Natural killer cell treated with Interleukin-12 subunit alpha and Interleukin-12 subunit beta and Interleukin-15 and Interleukin-18, amount 100 ng/mL, for 72 hours (primary cell): ENCODE data around the gene KIF6. TPM values are rescaled to one million over a fixed set of nuclear protein-coding genes. Genes with fewer than 3 reads are reported as not detected.

Experiments used
- ATAC-seq, 2 donors: fragments of 150-1000 bp; cut with Tn5 transposase in 1 of 2; sonication (Bioruptor Pico), chemical (Tn5 transposase) in 1 of 2; 2 replicates each; pipeline ENCODE4 v1.10.0; 2021
- DNase-seq: peaks from one replicate; pipeline ENCODE4 v3.0.0; 2022; ENCODE audit warnings: low spot score
- H3K27ac Mint-ChIP-seq, 2 donors: 1 replicate in 1 of 2; 2 replicates in 1 of 2; pipeline ENCODE4 v1.8.0; 2022; ENCODE audit warnings: mixed read lengths in 2 of 2, mild to moderate bottlenecking in 1 of 2, moderate library complexity in 1 of 2
- H3K27me3 Mint-ChIP-seq, 2 donors: 1 replicate in 1 of 2; 2 replicates in 1 of 2; pipeline ENCODE4 v1.8.0; 2022; ENCODE audit warnings: mixed read lengths in 2 of 2
- H3K36me3 Mint-ChIP-seq: one replicate; pipeline ENCODE4 v1.8.0; 2022; ENCODE audit warnings: mixed read lengths
- H3K4me1 Mint-ChIP-seq, 2 donors: 1 replicate in 1 of 2; 2 replicates in 1 of 2; pipeline ENCODE4 v1.8.0; 2022; ENCODE audit warnings: low read depth in 2 of 2, mixed read lengths in 2 of 2, mild to moderate bottlenecking in 1 of 2
- H3K4me3 Mint-ChIP-seq: one replicate; pipeline ENCODE4 v1.8.0; 2022; ENCODE audit warnings: mixed read lengths
- H3K9me3 Mint-ChIP-seq: 2 replicates; pipeline ENCODE4 v1.8.0; 2022; ENCODE audit warnings: mixed read lengths
- total RNA-seq, 2 donors: library from RNA; stranded (reverse); gene quantifications; one replicate each; pipeline ENCODE4 v1.2.3, GENCODE V29; 2022

Gene KIF6
- total RNA-seq, 2 donors from 2014 or later = not detected

- Mint-ChIP-seq H3K36me3 (no peaks in the 10 kb centered on the region), H3K9me3 (no peaks in the 10 kb centered on the region), H3K27ac (no peak overlapping the region), H3K4me1 (peaks cover 0 to 5% of the 10 kb centered on the region in 2 donors), H3K27me3 (peaks cover 0 to 5% of the 10 kb centered on the region in 2 donors), H3K4me3 (no peak overlapping the region)
- ATAC-seq (no peak), DNase-seq (no peak)
Observed at GRCh38 chr6:39350723-39351505, 374.3 kb downstream of the KIF6 start.

DNA sequence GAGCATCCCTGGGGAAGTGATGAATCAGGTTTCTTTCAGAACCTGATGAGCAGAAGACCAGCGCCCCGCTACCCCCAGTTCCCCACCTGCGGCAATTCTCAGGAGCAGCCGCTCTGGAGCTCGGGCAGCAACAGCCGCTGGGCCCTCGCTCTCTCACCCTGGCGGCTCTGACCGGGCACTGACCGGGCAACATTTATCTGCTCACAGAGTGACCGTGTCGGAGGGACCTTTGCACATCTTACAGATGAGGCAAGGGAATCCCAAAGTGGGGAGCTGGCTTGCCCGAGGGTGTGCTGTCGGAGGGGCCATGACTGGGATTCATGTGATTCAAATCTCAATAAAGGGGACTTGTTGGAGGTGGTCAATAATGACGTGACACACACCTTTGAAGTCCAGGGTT is 376.5 kb downstream of the KIF6 start:
- H3K4me1 Mint-ChIP-seq = peaks cover 7 to 11% of the 10 kb centered on the region in 2 donors

DNA sequence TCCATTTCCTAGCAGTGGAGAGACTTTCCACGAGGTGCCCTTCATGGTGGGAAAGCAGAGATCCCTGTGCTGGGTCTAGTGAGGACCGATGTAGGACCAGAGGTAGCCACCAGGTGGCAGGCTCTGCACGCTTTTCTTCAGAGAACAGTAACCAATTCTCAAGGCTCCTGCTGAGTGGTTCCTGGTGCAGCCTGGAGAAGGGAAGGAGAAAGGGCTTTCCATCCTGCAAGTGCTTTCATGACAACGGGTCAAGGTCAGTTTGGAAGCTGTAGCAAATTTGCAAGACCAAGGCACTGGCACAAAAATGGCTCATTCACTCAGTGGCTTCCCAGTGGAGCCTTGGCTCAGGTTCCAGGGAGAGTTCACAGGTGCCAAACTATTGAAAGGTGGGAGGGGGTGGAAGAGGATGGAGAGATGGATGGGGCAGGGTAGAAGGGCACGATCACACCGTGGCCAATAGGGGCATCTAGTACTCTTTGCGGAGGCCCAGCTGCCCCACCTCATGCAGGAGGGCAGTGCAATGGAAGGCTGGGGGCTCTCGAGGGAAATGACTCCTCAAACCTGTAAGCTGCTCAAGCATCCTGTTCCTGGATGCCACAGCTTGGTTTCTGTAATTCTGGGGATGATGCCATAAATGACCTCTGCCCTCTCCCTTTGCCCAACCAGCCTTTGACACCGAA is 377.2 kb downstream of the KIF6 start:
- H3K4me3 Mint-ChIP-seq = no peak overlapping the region
- H3K36me3 Mint-ChIP-seq = no peaks in the 10 kb centered on the region
- DNase-seq (peak; percentile 74), ATAC-seq (peak; percentile 64 to 66)
- no peaks in the 10 kb centered on the region for H3K27me3 Mint-ChIP-seq
- H3K27ac Mint-ChIP-seq = peak overlapping the region in 1 of 2 donors; percentile 15
- H3K4me1 Mint-ChIP-seq = peaks cover 9 to 14% of the 10 kb centered on the region in 2 donors
- H3K9me3 Mint-ChIP-seq = no peaks in the 10 kb centered on the region

More for the DNA sequence above, 376.5 kb downstream of the KIF6 start:
- no peaks in the 10 kb centered on the region for H3K9me3 Mint-ChIP-seq
- ATAC-seq (no peak), DNase-seq (no peak)
- H3K36me3 Mint-ChIP-seq = no peaks in the 10 kb centered on the region
- H3K27ac Mint-ChIP-seq = no peak overlapping the region
- no peak overlapping the region for H3K4me3 Mint-ChIP-seq
- peaks cover 0 to 5% of the 10 kb centered on the region in 2 donors for H3K27me3 Mint-ChIP-seq

DNA sequence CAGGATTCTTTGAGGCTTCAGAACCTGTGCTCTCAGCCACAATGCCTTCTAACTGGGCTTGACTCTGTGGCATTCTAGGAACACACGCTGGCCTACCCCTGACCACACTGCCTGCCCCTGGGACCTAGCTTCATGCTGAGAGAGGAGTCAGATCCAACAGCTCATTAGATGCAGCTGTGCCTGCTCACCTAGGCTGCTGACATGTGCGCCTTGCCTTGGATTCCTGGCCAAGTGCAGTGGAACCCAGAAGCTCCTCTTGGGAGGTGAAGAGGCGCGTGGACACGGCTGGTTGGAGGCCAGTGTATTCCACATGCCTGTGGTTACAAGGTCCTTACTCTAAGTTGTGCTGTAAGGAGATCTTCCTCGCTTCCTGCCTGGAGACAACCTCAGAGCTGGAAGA is 378.0 kb downstream of the KIF6 start:
- DNase-seq (no peak), ATAC-seq (no peak)
- Mint-ChIP-seq H3K27me3 (no peaks in the 10 kb centered on the region), H3K9me3 (no peaks in the 10 kb centered on the region), H3K4me3 (no peak overlapping the region), H3K4me1 (peaks cover 9 to 18% of the 10 kb centered on the region in 2 donors), H3K36me3 (no peaks in the 10 kb centered on the region), H3K27ac (no peak overlapping the region)

DNA sequence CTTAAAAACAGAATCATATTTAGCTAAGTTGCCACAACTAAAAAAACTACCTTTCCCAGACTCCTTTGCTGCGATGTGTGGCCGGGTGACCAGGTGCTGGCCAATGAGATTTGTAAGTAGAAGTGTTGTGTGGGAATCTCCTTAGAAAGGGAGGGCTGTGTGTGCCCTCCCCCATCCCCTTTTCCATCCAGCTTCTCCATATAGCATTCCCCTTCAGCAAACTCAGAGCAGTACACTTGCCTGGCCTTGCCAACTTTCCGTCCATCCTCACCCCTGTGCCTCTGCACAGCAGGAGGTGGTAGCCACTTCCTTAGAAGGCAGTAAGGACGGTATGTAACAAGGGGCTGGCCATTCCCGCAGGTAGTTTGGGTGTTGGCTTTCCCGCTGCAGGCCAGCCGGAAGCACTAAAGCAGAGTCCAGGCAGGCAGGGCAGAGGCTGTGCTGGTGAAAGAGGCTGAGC is 380.4 kb downstream of the KIF6 start:
- Mint-ChIP-seq H3K27me3 (no peaks in the 10 kb centered on the region), H3K4me3 (no peak overlapping the region), H3K4me1 (peaks cover 9 to 18% of the 10 kb centered on the region in 2 donors), H3K27ac (no peak overlapping the region), H3K36me3 (no peaks in the 10 kb centered on the region), H3K9me3 (no peaks in the 10 kb centered on the region)
- DNase-seq (no peak), ATAC-seq (no peak)

GRCh38 chr6:39343396-39343870 is 381.8 kb downstream of the KIF6 start:
- Mint-ChIP-seq H3K36me3 (no peaks in the 10 kb centered on the region), H3K9me3 (no peaks in the 10 kb centered on the region), H3K27ac (peak overlapping the region in 1 of 2 donors; percentile 59), H3K27me3 (no peaks in the 10 kb centered on the region), H3K4me3 (no peak overlapping the region), H3K4me1 (peaks cover 9 to 25% of the 10 kb centered on the region in 2 donors)
- DNase-seq = no peak
- no peak for ATAC-seq

DNA sequence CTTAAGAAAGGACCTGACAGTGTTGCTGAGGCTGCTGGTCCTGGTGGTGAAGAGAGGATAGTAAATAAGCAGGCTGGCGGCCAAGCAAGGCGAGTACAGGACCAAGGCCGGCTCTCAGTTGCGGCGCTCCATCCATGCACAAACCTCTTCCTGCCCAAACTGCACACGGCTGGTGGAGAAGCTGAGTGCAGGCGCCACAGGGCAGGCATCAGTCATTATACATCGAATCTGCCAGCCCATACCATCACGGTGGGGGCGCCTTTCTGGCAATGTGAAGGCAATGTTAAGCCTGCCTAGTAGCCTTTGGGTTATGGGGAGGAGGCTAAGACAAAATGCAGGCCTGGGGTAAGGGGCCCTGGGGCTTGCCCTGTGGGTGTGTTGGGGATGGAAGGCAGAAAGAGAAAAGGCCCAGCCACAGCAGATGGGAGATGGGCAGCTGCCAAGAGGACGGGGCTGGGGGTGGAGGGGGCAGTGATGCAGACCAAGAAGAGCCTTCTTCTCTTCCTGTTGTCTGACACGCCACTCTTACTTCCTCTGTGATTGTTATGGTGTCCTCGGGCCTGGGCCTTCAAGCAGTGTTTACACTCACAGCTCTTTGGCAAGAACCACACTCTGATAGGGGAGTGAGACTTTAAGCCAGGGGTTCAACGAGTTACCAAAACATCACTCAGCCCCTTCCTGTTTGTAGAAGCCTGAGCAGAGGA is 382.4 kb downstream of the KIF6 start:
- Mint-ChIP-seq H3K9me3 (no peaks in the 10 kb centered on the region), H3K4me3 (no peak overlapping the region), H3K4me1 (peaks cover 15 to 28% of the 10 kb centered on the region in 2 donors), H3K27ac (peak overlapping the region in 1 of 2 donors; percentile 59), H3K27me3 (no peaks in the 10 kb centered on the region), H3K36me3 (no peaks in the 10 kb centered on the region)
- ATAC-seq (peak; percentile 39 to 49), DNase-seq (no peak)

GRCh38 chr6:39341937-39342336 is 383.3 kb downstream of the KIF6 start:
- Mint-ChIP-seq H3K27me3 (no peaks in the 10 kb centered on the region), H3K4me1 (peaks cover 24 to 35% of the 10 kb centered on the region in 2 donors), H3K9me3 (no peaks in the 10 kb centered on the region), H3K36me3 (no peaks in the 10 kb centered on the region), H3K4me3 (no peak overlapping the region), H3K27ac (no peak overlapping the region)
- ATAC-seq = no peak
- DNase-seq = no peak

DNA sequence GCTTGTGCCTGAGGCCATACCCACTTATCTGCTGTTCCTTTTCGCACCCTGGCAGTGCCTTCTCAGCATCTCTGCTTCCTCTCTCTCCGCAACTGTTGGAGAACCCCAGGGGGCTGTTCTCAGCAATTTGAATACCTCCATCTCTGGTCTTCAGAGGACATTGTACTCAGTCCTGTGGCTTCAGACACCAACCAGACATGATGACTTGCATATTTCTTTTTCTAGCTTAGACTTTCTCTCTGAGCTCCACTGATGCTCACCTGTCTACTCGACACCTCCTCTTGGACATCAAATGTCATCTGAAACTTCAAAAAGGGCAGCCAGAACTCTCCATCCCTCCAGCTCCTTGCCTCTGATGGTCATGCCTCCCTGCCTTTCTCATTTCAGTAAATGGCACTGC is 383.9 kb downstream of the KIF6 start:
- ATAC-seq (no peak), DNase-seq (no peak)
- Mint-ChIP-seq H3K36me3 (no peaks in the 10 kb centered on the region), H3K9me3 (no peaks in the 10 kb centered on the region), H3K4me3 (no peak overlapping the region), H3K27ac (no peak overlapping the region), H3K4me1 (peaks cover 30 to 41% of the 10 kb centered on the region in 2 donors), H3K27me3 (no peaks in the 10 kb centered on the region)

DNA sequence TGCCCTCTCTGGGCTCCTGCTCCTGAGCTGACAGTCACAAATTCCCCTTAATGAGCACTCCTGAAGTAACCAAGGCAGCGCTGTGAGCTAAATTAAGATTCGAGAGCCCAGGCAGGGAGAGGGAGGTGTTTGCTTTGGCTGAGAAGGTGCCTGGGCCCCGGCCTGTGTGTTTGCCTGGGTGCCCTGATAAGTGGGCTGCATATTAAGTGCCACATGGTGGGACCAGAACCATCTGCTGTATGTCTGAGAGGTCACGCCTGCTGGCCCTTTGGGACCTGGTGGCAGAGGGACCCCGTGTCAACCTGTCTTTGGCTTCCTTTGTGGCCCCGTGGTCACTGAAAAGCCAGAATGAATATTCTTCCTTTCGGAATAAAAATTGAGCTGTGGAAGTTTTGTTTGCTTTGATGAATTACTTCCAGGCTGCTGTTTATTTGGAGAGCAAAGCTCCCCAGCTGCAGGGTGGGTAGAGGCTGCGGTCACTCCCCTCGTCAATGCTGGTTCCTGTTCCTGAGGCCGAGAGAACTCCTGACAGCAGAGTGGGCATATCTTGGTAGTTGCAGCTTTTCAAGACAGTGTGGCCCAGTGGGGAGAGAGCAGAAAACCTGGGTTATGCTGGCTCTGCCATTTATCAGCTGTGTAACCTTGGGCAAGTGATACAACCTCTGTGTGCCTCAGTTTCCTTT is 385.2 kb downstream of the KIF6 start:
- Mint-ChIP-seq H3K36me3 (no peaks in the 10 kb centered on the region), H3K4me1 (peaks cover 42 to 52% of the 10 kb centered on the region in 2 donors), H3K27ac (no peak overlapping the region), H3K9me3 (no peaks in the 10 kb centered on the region), H3K4me3 (no peak overlapping the region), H3K27me3 (no peaks in the 10 kb centered on the region)
- no peak for DNase-seq
- no peak for ATAC-seq

DNA sequence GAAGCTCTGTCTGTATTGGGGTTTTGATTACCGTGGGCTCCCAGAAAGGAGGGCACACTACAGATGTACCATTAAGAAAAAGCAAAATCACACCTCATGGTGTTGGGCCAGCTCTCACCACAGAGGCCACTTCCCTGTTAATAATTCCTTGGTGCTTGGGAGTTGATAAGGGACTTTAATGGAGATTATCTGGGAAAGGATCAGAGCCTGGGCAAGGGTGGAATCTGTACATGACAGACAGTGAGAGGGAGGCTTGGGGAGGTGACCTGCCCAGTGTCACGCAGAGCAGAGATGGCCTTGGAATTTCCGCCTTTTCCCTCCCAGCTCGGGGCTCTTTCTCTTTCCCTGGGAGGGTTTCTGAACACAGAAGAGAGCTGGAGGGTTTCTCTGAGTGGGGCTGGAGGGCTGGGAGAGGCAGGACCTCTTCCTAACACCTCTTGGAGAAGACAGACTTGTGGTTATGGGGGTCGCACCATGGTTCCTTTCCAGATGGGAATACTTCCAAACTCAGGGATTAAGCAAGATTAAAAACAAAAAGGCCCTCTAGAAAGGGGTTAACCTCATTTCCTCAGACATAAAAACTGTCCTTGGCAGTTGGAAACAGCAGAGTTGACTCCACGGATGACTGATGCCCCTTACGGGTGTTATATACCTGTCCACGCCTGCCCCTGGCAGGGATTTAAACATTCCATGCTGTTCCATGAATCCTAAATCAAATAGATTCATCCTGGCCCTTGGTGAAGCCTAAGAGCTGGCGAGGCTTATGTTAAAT is 385.9 kb downstream of the KIF6 start:
- no peak for ATAC-seq
- Mint-ChIP-seq H3K4me1 (peaks cover 42 to 51% of the 10 kb centered on the region in 2 donors), H3K27me3 (no peaks in the 10 kb centered on the region), H3K36me3 (no peaks in the 10 kb centered on the region), H3K4me3 (no peak overlapping the region), H3K27ac (no peak overlapping the region), H3K9me3 (no peaks in the 10 kb centered on the region)
- DNase-seq = no peak

DNA sequence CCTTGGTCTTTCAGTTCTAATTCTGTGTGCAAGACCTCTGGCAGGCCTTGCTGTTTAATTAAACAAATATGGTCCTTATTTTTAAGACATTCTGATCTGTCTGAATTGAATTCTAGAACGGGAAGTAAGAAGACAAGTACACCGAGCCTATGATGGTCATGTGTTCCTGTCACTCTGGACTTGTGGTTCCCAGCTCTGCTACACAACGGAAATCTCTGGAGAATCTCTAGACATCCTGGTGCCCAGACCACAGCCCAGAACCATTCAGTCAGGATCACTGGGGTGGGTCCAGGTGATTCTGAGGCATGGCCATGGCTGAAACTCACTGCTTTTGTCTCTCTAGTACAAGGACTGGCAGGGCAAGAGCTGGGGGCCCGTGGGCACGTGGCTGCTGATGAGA is 386.8 kb downstream of the KIF6 start:
- Mint-ChIP-seq H3K9me3 (no peaks in the 10 kb centered on the region), H3K4me1 (peaks cover 37 to 51% of the 10 kb centered on the region in 2 donors), H3K36me3 (no peaks in the 10 kb centered on the region), H3K27me3 (no peaks in the 10 kb centered on the region), H3K4me3 (no peak overlapping the region), H3K27ac (no peak overlapping the region)
- DNase-seq (no peak), ATAC-seq (no peak)
